Measurements from ENCODE around the gene RPTOR.

- no peak for TF ChIP-seq EZH2 (IDR thresholded peaks at IDR 0.05; ENCODE audit: insufficient read depth, poor library complexity, severe bottlenecking)
- no peak for TF ChIP-seq EZH2phosphoT487 (IDR thresholded peaks at IDR 0.05; ENCODE audit: insufficient read depth, low read depth)
Observed at GRCh38 chr17:80658821-80659220, 114.2 kb downstream of the RPTOR start.
